Loucy (cell line): Measurements from ENCODE around the gene ECT2L.

ENCODE experiments used
- H2AFZ ChIP-seq: fragments of 200-600 bp; sonication (generic); 2 replicates; pipeline ENCODE4 v1.6.0; 2016; ENCODE audit warnings: antibody characterized with exemption, mild to moderate bottlenecking, low read length, moderate library complexity
- H3F3A ChIP-seq: fragments of 200-600 bp; 2 replicates; pipeline ENCODE4 v1.6.0; 2016; ENCODE audit warnings: antibody characterized with exemption, low read depth, mild to moderate bottlenecking
- H3K27me3 ChIP-seq: fragments of 200-600 bp; sonication (generic); 2 replicates; pipeline ENCODE4 v1.6.1; 2014; ENCODE audit warnings: low read length, mild to moderate bottlenecking; ENCODE audit not compliant: insufficient read depth, poor library complexity, severe bottlenecking
- H3K36me3 ChIP-seq: fragments of 200-600 bp; sonication (generic); 2 replicates; pipeline ENCODE4 v1.6.1; 2016; ENCODE audit warnings: low read length; ENCODE audit not compliant: insufficient read depth
- H3K4me1 ChIP-seq: fragments of 200-600 bp; sonication (generic); 2 replicates; pipeline ENCODE4 v1.5.1; 2014; ENCODE audit warnings: low read length, mild to moderate bottlenecking; ENCODE audit not compliant: insufficient read depth, poor library complexity, severe bottlenecking
- H3K4me2 ChIP-seq: fragments of 200-600 bp; sonication (generic); 2 replicates; pipeline ENCODE4 v1.6.0; 2014; ENCODE audit warnings: antibody characterized with exemption, low read length, low read depth, mild to moderate bottlenecking; ENCODE audit not compliant: poor library complexity, severe bottlenecking
- H3K4me3 ChIP-seq: fragments of 200-600 bp; sonication (generic); 2 replicates; pipeline ENCODE4 v1.5.1; 2014; ENCODE audit warnings: low read length, mild to moderate bottlenecking, mixed read lengths; ENCODE audit not compliant: poor library complexity, severe bottlenecking
- H3K79me2 ChIP-seq: fragments of 200-600 bp; sonication (generic); 2 replicates; pipeline ENCODE4 v1.6.1; 2014; ENCODE audit warnings: low read length; ENCODE audit not compliant: insufficient read depth
- H3K9ac ChIP-seq: fragments of 200-600 bp; sonication (generic); 2 replicates; pipeline ENCODE4 v1.6.0; 2014; ENCODE audit warnings: mild to moderate bottlenecking, low read depth, low read length, moderate library complexity; ENCODE audit not compliant: poor library complexity, severe bottlenecking
- H3K9me2 ChIP-seq: fragments of 200-600 bp; sonication (generic); replicated peaks from 2 replicates; pipeline ENCODE4 v1.6.1; 2016; ENCODE audit warnings: low read depth, low read length, mixed read lengths
- H3K9me3 ChIP-seq: fragments of 200-600 bp; sonication (generic); 2 replicates; pipeline ENCODE4 v1.6.1; 2014; ENCODE audit warnings: mild to moderate bottlenecking, antibody characterized with exemption, low read length, low read depth; ENCODE audit not compliant: insufficient read depth
- H4K20me1 ChIP-seq: fragments of 200-600 bp; sonication (generic); 2 replicates; pipeline ENCODE4 v1.6.0; 2014; ENCODE audit warnings: antibody characterized with exemption, low read length, mild to moderate bottlenecking; ENCODE audit not compliant: insufficient read depth, poor library complexity, severe bottlenecking
- EZH2phosphoT487 ChIP-seq: fragments of 200-600 bp; IDR thresholded peaks from 2 replicates; pipeline ENCODE4 v1.6.1; 2018; ENCODE audit warnings: antibody characterized with exemption, mild to moderate bottlenecking, moderate library complexity, borderline replicate concordance
- TF ChIP-seq, protein P1 (sequence below): fragments of 200-600 bp; sonication (generic); conservative IDR thresholded peaks from 2 replicates; pipeline ENCODE4 v1.5.1; 2014; ENCODE audit warnings: mild to moderate bottlenecking, antibody characterized with exemption, low read length

The ECT2L gene

DNA sequence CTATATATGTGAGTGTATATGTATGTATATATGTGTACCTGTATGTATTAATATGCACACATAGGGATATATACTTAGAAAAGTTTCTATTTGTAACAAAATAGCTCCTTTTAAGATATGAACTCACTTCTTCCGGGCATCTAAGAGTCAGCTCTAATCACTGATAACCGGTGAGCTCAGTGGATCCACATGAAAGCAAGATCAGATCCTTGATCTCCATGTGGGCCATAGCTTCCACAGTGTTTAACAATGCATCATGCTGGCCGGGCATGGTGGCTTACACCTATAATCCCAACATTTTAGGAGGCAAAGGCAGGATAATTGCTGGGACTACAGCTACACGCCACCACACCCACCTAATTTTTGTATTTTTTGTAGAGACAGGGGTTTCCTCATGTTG lies 52.6 kb downstream of the ECT2L start:
- H4K20me1 ChIP-seq = no peaks in the 10 kb centered on the region
- no peak overlapping the region for H3K9ac ChIP-seq
- no peaks in the 10 kb centered on the region for H3K4me1 ChIP-seq
- no peaks in the 10 kb centered on the region for H3K79me2 ChIP-seq
- no peaks in the 10 kb centered on the region for H3K27me3 ChIP-seq
- no peak overlapping the region for H3K4me3 ChIP-seq
- no peaks in the 10 kb centered on the region for H3K9me3 ChIP-seq
- no peaks in the 10 kb centered on the region for H3K9me2 ChIP-seq
- H3F3A ChIP-seq = no peaks in the 10 kb centered on the region
- no peak overlapping the region for H2AFZ ChIP-seq
- H3K4me2 ChIP-seq = no peak overlapping the region
- H3K36me3 ChIP-seq = no peaks in the 10 kb centered on the region
- TF ChIP-seq EZH2phosphoT487 = no peak
- TF ChIP-seq, protein P1, sequence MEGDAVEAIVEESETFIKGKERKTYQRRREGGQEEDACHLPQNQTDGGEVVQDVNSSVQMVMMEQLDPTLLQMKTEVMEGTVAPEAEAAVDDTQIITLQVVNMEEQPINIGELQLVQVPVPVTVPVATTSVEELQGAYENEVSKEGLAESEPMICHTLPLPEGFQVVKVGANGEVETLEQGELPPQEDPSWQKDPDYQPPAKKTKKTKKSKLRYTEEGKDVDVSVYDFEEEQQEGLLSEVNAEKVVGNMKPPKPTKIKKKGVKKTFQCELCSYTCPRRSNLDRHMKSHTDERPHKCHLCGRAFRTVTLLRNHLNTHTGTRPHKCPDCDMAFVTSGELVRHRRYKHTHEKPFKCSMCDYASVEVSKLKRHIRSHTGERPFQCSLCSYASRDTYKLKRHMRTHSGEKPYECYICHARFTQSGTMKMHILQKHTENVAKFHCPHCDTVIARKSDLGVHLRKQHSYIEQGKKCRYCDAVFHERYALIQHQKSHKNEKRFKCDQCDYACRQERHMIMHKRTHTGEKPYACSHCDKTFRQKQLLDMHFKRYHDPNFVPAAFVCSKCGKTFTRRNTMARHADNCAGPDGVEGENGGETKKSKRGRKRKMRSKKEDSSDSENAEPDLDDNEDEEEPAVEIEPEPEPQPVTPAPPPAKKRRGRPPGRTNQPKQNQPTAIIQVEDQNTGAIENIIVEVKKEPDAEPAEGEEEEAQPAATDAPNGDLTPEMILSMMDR = no peak

DNA sequence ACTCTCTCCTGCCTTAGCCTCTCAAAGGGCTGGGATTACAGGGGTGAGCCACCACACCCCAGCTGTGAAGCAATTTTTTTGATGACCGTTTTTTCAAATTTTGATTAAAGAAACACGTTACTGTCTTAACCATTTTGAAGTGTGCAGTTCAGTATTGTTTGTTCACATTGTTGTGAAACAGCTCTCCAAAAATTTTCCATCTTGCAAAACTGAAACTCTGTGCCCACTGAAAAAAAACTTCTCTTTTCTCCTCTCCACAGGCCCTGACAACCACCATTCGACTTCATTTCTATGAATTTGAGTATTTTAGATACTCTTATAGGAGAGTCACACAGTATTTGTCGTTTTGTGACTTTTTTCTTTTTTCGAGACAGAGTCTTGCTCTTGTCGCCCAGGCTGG lies 53.9 kb downstream of the ECT2L start:
- H3K4me2 ChIP-seq = no peak overlapping the region
- no peaks in the 10 kb centered on the region for H3K27me3 ChIP-seq
- no peaks in the 10 kb centered on the region for H4K20me1 ChIP-seq
- H2AFZ ChIP-seq = no peak overlapping the region
- no peaks in the 10 kb centered on the region for H3F3A ChIP-seq
- no peaks in the 10 kb centered on the region for H3K9me2 ChIP-seq
- no peaks in the 10 kb centered on the region for H3K36me3 ChIP-seq
- H3K9ac ChIP-seq = no peak overlapping the region
- no peak overlapping the region for H3K4me3 ChIP-seq
- no peak for TF ChIP-seq EZH2phosphoT487
- TF ChIP-seq, protein P1 = no peak
- H3K4me1 ChIP-seq = no peaks in the 10 kb centered on the region
- H3K79me2 ChIP-seq = no peaks in the 10 kb centered on the region
- no peaks in the 10 kb centered on the region for H3K9me3 ChIP-seq

DNA sequence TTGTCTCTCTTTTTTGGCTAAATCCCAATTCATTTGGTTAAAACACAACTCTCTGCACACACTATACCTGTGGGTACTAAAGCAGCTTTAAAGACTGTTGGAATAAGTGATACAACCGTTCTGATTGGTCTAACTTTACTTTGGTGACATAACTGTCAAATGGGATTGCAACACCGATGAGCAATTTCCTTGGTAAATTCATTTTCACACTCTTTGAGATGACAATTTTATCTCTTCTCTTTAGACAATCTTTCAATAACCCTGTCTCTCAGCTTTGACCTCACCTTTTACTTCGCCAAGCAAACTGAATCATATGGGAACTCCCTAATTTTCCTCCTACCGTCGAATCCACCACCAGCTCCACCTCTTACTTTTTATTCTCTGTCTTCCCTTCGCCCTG lies 60.8 kb downstream of the ECT2L start:
- Histone ChIP-seq H3K79me2 (no peaks in the 10 kb centered on the region), H3K9me2 (no peaks in the 10 kb centered on the region), H4K20me1 (no peaks in the 10 kb centered on the region), H3K4me3 (no peak overlapping the region), H3K9ac (no peak overlapping the region), H3K4me2 (no peak overlapping the region), H3K27me3 (no peaks in the 10 kb centered on the region), H3F3A (no peaks in the 10 kb centered on the region), H2AFZ (no peak overlapping the region), H3K9me3 (no peaks in the 10 kb centered on the region), H3K4me1 (no peaks in the 10 kb centered on the region), H3K36me3 (no peaks in the 10 kb centered on the region)
- no peak for TF ChIP-seq EZH2phosphoT487
- TF ChIP-seq, protein P1 = no peak
